ENCODE measurements around the gene PLB1. TPM values are rescaled to one million over a fixed set of nuclear protein-coding genes. Genes with fewer than 3 reads are reported as not detected.

Gene PLB1
- total and polyA plus RNA-seq, 2 experiments from 2014 or later, result 0.11 to 0.44 TPM

- H3K4me3 ChIP-seq, result no peak overlapping the region
- no peaks in the 10 kb centered on the region for H3K9me2 ChIP-seq (ENCODE audit: insufficient read depth)
- no peaks in the 10 kb centered on the region for H3K36me3 ChIP-seq (ENCODE audit: low read depth)
- 83 to 86% methylated on average over 14 of the region's 14 CpGs for WGBS, 2 experiments (ENCODE audit: low coverage in 1 of 2, low lambda C conversion rate in 2 of 2, missing lambda C conversion rate in 2 of 2)
- no peak overlapping the region for H3K9ac ChIP-seq
- DNase-seq, result no peak
- no peak overlapping the region for H3K27ac ChIP-seq
- no peaks in the 10 kb centered on the region for H3K27me3 ChIP-seq (replicated peaks; ENCODE audit: insufficient read depth)
- no peaks in the 10 kb centered on the region for H3K9me3 ChIP-seq (ENCODE audit: low read depth)
- no peaks in the 10 kb centered on the region for H4K20me1 ChIP-seq (ENCODE audit: insufficient read depth)
- no peak for TF ChIP-seq EZH2phosphoT487 (IDR thresholded peaks at IDR 0.05; ENCODE audit: insufficient read depth, low read depth)
- TF ChIP-seq EZH2 (IDR thresholded peaks at IDR 0.05; ENCODE audit: insufficient read depth, poor library complexity, severe bottlenecking), result no peak
- H2AFZ ChIP-seq, result no peak overlapping the region
- H3K4me1 ChIP-seq (ENCODE audit: insufficient read depth), result peaks cover 12% of the 10 kb centered on the region
- peaks cover 13% of the 10 kb centered on the region for H3F3A ChIP-seq (ENCODE audit: insufficient read depth)
- in situ Hi-C loops (cut with MboI), result no loop called here
- no peaks in the 10 kb centered on the region for H3K79me2 ChIP-seq (ENCODE audit: insufficient read depth)
- H3K4me2 ChIP-seq (ENCODE audit: unreplicated experiment), result no peak overlapping the region
These were observed 144.5 kb downstream of the PLB1 start for GRCh38 chr2:28640260-28640907.

- Histone ChIP-seq H3K4me3 (no peak overlapping the region), H3K9me3 (ENCODE audit: low read depth) (no peaks in the 10 kb centered on the region), H2AFZ (no peak overlapping the region), H4K20me1 (ENCODE audit: insufficient read depth) (no peaks in the 10 kb centered on the region), H3K27me3 (replicated peaks; ENCODE audit: insufficient read depth) (no peaks in the 10 kb centered on the region), H3K27ac (no peak overlapping the region), H3K9ac (no peak overlapping the region), H3K9me2 (ENCODE audit: insufficient read depth) (no peaks in the 10 kb centered on the region), H3F3A (ENCODE audit: insufficient read depth) (peaks cover 13% of the 10 kb centered on the region), H3K36me3 (ENCODE audit: low read depth) (no peaks in the 10 kb centered on the region), H3K79me2 (ENCODE audit: insufficient read depth) (no peaks in the 10 kb centered on the region), H3K4me1 (ENCODE audit: insufficient read depth) (peaks cover 12% of the 10 kb centered on the region), H3K4me2 (ENCODE audit: unreplicated experiment) (no peak overlapping the region)
- 81 to 87% methylated on average over 13 of the region's 13 CpGs for WGBS, 2 experiments (ENCODE audit: low coverage in 1 of 2, low lambda C conversion rate in 2 of 2, missing lambda C conversion rate in 2 of 2)
- in situ Hi-C loops (cut with MboI), result no loop called here
- DNase-seq, result no peak
- TF ChIP-seq EZH2phosphoT487 (IDR thresholded peaks at IDR 0.05; ENCODE audit: insufficient read depth, low read depth), result no peak
- TF ChIP-seq EZH2 (IDR thresholded peaks at IDR 0.05; ENCODE audit: insufficient read depth, poor library complexity, severe bottlenecking), result no peak
These were observed 145.0 kb downstream of the PLB1 start for GRCh38 chr2:28640908-28641300.

- Histone ChIP-seq H3F3A (ENCODE audit: insufficient read depth) (peaks cover 13% of the 10 kb centered on the region), H3K27ac (no peak overlapping the region), H3K4me1 (ENCODE audit: insufficient read depth) (peaks cover 12% of the 10 kb centered on the region), H3K36me3 (ENCODE audit: low read depth) (no peaks in the 10 kb centered on the region), H4K20me1 (ENCODE audit: insufficient read depth) (no peaks in the 10 kb centered on the region), H3K27me3 (replicated peaks; ENCODE audit: insufficient read depth) (no peaks in the 10 kb centered on the region), H2AFZ (no peak overlapping the region), H3K9me2 (ENCODE audit: insufficient read depth) (no peaks in the 10 kb centered on the region), H3K4me3 (no peak overlapping the region), H3K9me3 (ENCODE audit: low read depth) (no peaks in the 10 kb centered on the region), H3K79me2 (ENCODE audit: insufficient read depth) (no peaks in the 10 kb centered on the region), H3K4me2 (ENCODE audit: unreplicated experiment) (no peak overlapping the region), H3K9ac (no peak overlapping the region)
- DNase-seq, result no peak
- in situ Hi-C loops (cut with MboI), result no loop called here
- no peak for TF ChIP-seq EZH2phosphoT487 (IDR thresholded peaks at IDR 0.05; ENCODE audit: insufficient read depth, low read depth)
- no peak for TF ChIP-seq EZH2 (IDR thresholded peaks at IDR 0.05; ENCODE audit: insufficient read depth, poor library complexity, severe bottlenecking)
- 97% methylated on average over 13 of the region's 13 CpGs for WGBS, 2 experiments (ENCODE audit: low coverage in 1 of 2, low lambda C conversion rate in 2 of 2, missing lambda C conversion rate in 2 of 2)
These were observed 146.9 kb downstream of the PLB1 start for GRCh38 chr2:28642796-28643195.

- no peaks in the 10 kb centered on the region for H4K20me1 ChIP-seq (ENCODE audit: insufficient read depth)
- no peak overlapping the region for H2AFZ ChIP-seq
- H3K27ac ChIP-seq, result peak overlapping the region; percentile 56
- no peak for DNase-seq
- H3K4me3 ChIP-seq, result no peak overlapping the region
- no peaks in the 10 kb centered on the region for H3K79me2 ChIP-seq (ENCODE audit: insufficient read depth)
- peak overlapping the region; percentile 38 for H3K9ac ChIP-seq
- peak overlapping the region; percentile 52 for H3K4me2 ChIP-seq (ENCODE audit: unreplicated experiment)
- no peaks in the 10 kb centered on the region for H3K9me3 ChIP-seq (ENCODE audit: low read depth)
- in situ Hi-C loops (cut with MboI), result no loop called here
- H3K4me1 ChIP-seq (ENCODE audit: insufficient read depth), result peaks cover 12% of the 10 kb centered on the region
- TF ChIP-seq EZH2 (IDR thresholded peaks at IDR 0.05; ENCODE audit: insufficient read depth, poor library complexity, severe bottlenecking) (no peak), EZH2phosphoT487 (IDR thresholded peaks at IDR 0.05; ENCODE audit: insufficient read depth, low read depth) (no peak)
- no peaks in the 10 kb centered on the region for H3K36me3 ChIP-seq (ENCODE audit: low read depth)
- no peaks in the 10 kb centered on the region for H3K27me3 ChIP-seq (replicated peaks; ENCODE audit: insufficient read depth)
- peaks cover 13% of the 10 kb centered on the region for H3F3A ChIP-seq (ENCODE audit: insufficient read depth)
- no peaks in the 10 kb centered on the region for H3K9me2 ChIP-seq (ENCODE audit: insufficient read depth)
- 77 to 81% methylated on average over 6 of the region's 6 CpGs for WGBS, 2 experiments (ENCODE audit: low coverage in 1 of 2, low lambda C conversion rate in 2 of 2, missing lambda C conversion rate in 2 of 2)
These were observed 147.5 kb downstream of the PLB1 start for GRCh38 chr2:28643327-28643726.
